GM21619 (cell line): Measurements from ENCODE around the gene KRTAP13-2.

Experiments
- ATAC-seq: cut with Tn5 transposase; IDR thresholded peaks from one replicate; pipeline ENCODE4 v1.9.1; 2021; ENCODE audit not compliant: unreplicated experiment

KRTAP13-2 gene

DNA sequence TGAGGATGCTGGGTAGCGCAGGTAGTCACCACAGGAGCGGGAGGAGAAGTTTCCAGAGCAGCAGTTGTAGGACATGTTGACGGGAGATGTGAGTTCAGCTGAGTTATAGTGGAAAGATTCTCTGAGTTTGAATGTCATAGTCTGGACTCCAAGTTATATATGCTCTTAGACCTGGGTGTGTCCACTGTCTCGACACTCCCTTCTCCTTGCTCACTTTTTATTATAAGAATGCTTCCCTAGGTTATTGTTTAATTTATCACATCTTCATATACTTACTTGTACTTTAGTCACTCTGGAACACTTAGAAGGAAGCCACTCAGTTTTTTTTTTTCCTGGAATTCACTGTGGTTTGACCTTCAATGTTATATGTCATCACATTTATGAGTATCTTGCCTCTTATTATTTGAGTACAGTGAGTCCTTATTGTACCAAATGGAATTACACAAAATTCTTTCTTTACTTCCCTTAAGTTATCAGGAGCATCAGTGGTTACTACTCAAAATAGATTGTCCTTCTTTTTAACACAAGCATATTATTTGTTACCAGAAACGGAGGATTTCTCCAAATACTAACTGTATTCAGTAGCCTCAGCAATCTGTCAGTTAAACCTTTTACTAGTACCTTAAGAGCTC is at the start of gene KRTAP13-2:
Gene KRTAP13-2 (minus strand): TSS at position 133 of the 632 bp plus-strand sequence. CDS start 58 bp downstream, at position 75.
- ATAC-seq: no peak

DNA sequence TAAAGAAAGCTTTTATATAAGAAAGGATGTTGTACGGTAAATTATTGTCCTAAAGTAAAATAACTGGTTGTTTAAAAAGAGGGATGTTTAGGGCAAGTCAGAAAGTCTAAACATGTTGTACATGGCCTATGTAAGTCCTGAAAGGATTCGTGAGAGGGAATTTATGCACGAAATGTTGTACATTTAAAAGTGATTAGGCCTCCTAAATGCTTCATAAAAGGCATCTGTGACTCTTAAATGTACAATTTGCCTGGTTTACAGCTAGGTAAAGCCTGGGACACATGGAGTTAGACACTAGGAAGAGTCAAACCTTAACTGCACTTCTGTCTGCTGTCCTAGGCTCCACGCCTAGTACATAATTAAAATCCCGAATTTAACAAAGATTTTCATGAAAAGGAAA is 43.9 kb upstream of the KRTAP13-2 start:
- ATAC-seq: no peak

DNA sequence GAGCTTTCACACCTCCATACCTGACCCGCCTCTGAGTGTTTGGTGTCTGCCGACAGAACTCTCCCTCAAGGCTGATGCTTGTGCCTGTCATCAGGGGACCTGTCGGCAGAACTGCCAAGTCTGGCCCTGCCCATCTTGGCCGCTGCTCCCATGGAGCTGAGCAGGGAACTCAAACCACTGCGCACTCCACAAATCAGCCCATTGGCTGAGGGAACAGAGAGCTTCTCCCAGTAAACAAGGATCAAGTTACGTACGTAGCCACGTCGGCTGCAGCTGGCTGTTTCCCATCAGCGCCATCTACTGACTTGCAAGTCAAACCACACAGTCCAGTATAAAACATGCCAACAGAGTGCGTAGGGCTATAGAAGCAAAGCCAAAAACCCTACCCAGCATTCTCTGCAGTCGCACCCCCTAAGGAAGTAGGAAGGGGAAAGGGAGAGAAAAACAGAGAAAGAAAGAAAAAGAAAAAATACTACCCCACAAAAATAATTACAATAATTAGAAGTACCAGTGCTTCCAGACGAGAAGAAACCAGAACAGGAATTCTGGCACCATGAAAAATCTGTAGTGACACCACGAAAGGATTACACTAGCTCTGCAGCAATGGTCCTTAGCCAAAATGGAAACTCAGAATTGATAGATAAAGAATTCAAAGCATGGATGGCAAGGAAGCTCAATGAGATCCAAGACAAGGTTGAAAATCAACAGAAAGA is 36.9 kb upstream of the KRTAP13-2 start:
- ATAC-seq: no peak

- no peak for ATAC-seq
These were observed 23.7 kb upstream of the KRTAP13-2 start, which contains the start of gene KRTAP13-1 for GRCh38 chr21:30395731-30396130. Gene KRTAP13-1 (plus strand): TSS chr21:30396031. CDS start chr21:30396087, 56 bp downstream.

- no peak for ATAC-seq
These were observed 19.5 kb upstream of the KRTAP13-2 start for GRCh38 chr21:30391492-30392025.

DNA sequence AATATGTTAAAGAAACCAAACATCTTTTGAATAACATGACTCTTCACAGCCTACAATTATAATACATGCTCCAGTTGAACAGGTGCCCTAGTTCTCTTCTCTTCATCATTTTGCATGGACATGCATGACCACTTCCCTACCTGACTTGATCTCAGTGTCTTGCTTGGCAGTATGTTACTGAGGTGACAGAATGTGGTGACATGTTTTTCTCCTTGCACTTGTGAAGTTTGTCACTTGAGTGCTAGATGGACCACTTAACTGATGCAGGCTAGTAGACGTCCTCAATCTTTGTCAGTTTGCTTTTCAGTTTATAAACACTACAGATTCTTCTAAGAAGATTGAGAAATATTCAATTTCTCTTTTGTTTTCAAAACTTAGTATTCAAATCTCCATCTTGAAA is 10.1 kb upstream of the KRTAP13-2 start:
- ATAC-seq: no peak

GRCh38 chr21:30355906-30356305 is 16.2 kb downstream of the KRTAP13-2 start:
- no peak for ATAC-seq

DNA sequence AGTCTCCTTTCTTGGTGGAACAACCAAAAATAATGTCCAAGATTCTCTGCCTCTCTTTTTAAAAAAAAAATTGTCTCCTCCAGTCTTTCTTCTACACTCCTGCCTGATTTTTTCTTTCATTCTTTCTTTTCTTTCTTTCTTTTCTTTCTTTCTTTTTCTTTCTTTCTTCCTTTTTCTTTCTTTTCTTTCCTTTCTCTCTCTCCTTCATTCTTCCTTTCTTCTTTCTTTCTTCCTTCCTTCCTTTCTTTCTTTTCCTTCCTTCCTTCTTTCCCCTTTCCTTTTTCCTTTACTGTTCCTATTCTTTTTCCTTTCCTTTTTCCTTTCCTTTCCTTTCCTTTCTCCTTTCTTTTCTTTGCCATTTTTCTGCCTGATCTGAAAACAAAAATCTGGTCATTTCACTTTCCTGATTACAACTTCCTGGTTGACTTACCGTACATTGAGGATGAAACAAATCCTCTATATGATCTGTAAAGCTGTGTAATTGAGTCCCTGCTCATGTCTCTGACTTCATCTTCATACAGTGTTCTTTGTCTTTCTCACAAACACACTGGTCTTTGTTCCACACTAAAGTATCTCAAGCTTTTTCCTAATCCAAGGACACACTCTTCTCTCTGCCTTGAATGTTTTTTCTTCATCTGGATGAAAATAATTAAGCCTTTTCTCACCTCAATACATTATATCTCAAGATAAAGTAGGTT is 17.6 kb downstream of the KRTAP13-2 start:
- no peak for ATAC-seq

DNA sequence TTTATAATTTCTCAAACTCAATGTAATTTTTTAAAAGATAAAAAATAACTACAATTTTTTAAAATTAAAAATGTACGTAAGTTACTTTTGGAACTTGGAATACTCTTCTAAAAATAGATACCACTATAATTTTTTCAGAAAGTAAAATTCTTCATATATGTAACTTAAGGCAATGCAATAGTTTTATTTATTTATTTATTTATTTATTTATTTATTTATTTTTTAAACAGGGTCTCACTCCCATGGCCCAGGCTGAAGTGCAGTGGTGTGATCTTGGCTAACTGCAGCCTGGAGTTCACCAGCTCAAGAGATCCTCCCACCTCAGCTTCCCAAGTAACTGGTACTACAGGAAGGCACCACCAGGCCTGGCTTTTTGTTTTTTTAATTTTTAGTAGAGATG is 20.5 kb downstream of the KRTAP13-2 start:
- no peak for ATAC-seq

DNA sequence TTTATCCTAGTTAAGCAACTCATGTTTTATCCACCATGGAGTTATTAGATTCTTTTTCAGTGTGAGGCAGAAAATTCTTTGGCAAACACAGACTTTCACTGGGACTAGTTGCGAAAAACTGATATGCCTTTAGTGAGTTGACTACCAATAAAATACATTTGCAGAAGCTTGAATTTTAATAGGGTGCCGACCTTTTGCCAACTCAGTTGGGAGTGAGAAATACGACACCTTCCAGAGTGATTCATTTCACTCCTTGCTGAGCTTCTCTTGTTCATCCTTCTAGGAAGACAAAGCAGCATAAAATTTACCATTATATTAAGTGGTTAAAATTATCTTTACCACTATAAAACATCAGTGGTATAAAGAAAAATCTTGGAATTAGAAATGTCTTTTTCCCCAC is 22.5 kb downstream of the KRTAP13-2 start:
- ATAC-seq: no peak

DNA sequence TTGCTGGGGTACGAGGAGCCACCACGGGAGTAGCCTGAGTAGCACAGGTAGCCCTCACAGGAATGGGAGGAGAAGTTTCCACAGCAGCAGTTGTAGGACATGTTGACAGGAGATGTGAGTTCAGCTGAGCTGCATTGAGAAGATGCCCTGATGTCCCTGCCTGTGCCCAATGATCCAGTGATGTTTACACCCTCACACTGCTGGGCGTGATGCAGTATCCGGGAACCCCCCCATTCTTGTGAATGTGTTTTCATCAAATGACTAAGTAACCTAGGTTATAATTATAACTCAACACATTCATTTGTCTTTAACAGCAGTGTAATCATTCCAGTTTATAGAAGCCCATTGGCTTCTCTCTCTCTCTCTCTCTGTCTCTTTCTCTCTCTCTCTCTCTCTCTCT is 23.6 kb downstream of the KRTAP13-2 start, which contains the start of gene KRTAP23-1:
Gene KRTAP23-1 (minus strand): TSS at position 101 of the 400 bp plus-strand sequence. CDS start 0 bp downstream, at position 101.
- no peak for ATAC-seq

- ATAC-seq: no peak
These were observed 27.1 kb downstream of the KRTAP13-2 start for GRCh38 chr21:30345014-30345413.

GRCh38 chr21:30340714-30341573 is 31.1 kb downstream of the KRTAP13-2 start:
- ATAC-seq: no peak

DNA sequence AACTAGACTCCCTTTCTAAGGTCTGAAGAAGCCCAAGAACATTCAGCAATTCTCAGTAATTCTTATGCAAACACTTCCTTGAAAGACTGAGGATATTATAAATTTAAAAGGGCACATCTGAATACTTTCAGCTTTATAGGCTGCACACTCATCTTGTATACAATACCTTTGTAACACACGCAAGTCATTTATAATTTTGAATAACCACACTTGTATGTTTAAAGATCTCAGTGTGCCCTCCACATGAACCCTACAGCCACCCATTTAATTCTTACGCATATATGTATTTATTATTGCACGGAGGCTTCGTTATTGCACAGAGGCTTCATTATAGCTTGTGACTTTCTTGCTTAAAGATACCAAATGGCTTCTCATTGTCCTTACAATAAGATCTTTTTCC is 33.4 kb downstream of the KRTAP13-2 start:
- no peak for ATAC-seq

GRCh38 chr21:30337772-30338171 is 34.3 kb downstream of the KRTAP13-2 start:
- no peak for ATAC-seq

- ATAC-seq: no peak
These were observed 34.8 kb downstream of the KRTAP13-2 start, which contains the start of gene KRTAP27-1 for GRCh38 chr21:30337276-30337744. Gene KRTAP27-1 (minus strand): TSS chr21:30337694. CDS start chr21:30337668, 26 bp downstream.

GRCh38 chr21:30336596-30336995 is 35.5 kb downstream of the KRTAP13-2 start:
- no peak for ATAC-seq

DNA sequence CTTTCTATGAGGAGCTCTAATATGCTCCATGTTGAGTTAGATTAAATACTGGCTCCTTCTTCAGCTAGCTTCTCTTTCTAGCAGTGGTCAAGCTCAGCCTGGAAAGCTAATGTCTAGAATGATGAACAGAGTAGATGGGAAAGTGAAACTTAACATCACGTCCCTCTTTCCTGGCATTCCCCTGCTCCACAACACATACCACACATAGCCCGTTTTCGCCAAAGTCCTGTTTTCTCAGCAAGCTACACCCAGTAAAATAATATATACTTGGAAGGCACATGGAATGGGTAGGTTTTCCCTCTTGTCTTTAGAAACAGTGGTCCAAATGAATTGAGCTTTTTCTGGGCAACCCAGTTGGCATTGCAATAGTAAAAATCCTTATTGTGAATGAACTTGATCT is 38.3 kb downstream of the KRTAP13-2 start:
- ATAC-seq: no peak

DNA sequence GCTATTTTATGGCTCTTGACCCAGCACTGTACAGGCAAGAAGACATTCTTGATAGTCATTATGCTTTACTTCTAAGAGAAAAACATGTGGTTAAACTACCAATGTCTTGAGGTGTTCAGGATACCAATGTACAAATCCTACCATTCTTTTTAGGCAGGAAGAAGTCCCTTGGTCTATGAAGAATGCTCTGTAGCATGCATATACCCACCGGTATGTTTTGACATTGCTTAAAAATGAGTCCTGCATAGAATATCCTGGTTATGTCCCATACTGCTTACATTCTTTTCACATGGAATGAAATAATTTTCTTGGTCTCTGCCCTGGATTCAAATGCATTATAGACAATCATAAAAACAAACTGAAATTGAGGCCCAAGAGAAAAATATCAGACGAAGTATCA is 39.4 kb downstream of the KRTAP13-2 start:
- no peak for ATAC-seq

GRCh38 chr21:30329203-30329875 is 42.7 kb downstream of the KRTAP13-2 start:
- no peak for ATAC-seq
